ENCODE results near the gene RBM10.
A peak's percentile ranks its signal among the peaks of the same experiment; 100 is the strongest.

DNA sequence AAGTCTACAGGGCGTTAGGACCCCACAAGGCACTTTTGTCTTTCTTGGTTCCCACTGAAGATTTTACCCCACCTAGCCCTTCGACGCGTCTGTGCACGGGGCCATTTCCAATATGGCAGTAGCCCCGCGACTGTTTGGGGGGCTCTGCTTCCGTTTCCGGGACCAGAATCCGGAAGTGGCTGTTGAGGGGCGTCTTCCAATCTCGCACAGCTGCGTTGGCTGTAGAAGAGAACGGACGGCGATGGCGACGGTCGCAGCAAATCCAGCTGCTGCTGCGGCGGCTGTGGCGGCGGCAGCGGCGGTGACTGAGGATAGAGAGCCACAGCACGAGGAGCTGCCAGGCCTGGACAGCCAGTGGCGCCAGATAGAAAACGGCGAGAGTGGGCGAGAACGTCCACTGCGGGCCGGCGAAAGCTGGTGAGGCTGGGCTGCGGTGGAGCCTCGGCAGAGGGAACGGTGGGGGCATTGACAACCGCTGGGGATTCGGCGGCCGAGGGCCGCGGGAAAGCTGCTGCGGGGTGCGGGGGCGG is 87.8 kb downstream of the RBM10 start, which contains the start of gene USP11:
- TF ChIP-seq POLR2AphosphoS5 (IDR thresholded peaks at IDR 0.05) (peak in 1 of 2 donors; percentile 76), EP300 (IDR thresholded peaks at IDR 0.05) (no peak), POLR2A (IDR thresholded peaks at IDR 0.05; ENCODE audit: low read depth) (peak; percentile 40)
- TF ChIP-seq, protein P1, sequence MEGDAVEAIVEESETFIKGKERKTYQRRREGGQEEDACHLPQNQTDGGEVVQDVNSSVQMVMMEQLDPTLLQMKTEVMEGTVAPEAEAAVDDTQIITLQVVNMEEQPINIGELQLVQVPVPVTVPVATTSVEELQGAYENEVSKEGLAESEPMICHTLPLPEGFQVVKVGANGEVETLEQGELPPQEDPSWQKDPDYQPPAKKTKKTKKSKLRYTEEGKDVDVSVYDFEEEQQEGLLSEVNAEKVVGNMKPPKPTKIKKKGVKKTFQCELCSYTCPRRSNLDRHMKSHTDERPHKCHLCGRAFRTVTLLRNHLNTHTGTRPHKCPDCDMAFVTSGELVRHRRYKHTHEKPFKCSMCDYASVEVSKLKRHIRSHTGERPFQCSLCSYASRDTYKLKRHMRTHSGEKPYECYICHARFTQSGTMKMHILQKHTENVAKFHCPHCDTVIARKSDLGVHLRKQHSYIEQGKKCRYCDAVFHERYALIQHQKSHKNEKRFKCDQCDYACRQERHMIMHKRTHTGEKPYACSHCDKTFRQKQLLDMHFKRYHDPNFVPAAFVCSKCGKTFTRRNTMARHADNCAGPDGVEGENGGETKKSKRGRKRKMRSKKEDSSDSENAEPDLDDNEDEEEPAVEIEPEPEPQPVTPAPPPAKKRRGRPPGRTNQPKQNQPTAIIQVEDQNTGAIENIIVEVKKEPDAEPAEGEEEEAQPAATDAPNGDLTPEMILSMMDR (IDR thresholded peaks at IDR 0.05), result no peak
